Ascending aorta (tissue), 2 donors: ENCODE data around the gene CPED1. TPM values are rescaled to one million over a fixed set of nuclear protein-coding genes. Genes with fewer than 3 reads are reported as not detected.

ENCODE experiments used
- DNase-seq, 2 donors: peaks; one replicate each; pipeline ENCODE4 v3.0.0-alpha.2; 2019; ENCODE audit warnings: low spot score in 2 of 2
- H3K27ac ChIP-seq, 2 donors: fragments of 200-600 bp; sonication (generic); one replicate each; pipeline ENCODE4 v1.5.1; 2016 to 2017; ENCODE audit warnings: mild to moderate bottlenecking in 1 of 2
- H3K27me3 ChIP-seq: fragments of 200-600 bp; sonication (generic); one replicate; pipeline ENCODE4 v1.5.1; 2017
- H3K36me3 ChIP-seq, 2 donors: fragments of 200-600 bp; sonication (generic); one replicate each; pipeline ENCODE4 v1.5.1; 2016
- H3K4me1 ChIP-seq, 2 donors: fragments of 200-600 bp; sonication (generic); one replicate each; pipeline ENCODE4 v1.5.1; 2016 to 2017; ENCODE audit warnings: mild to moderate bottlenecking in 1 of 2
- H3K4me3 ChIP-seq, 2 donors: fragments of 200-600 bp; sonication (generic); one replicate each; pipeline ENCODE4 v1.5.1; 2016 to 2017; ENCODE audit warnings: mild to moderate bottlenecking in 1 of 2
- H3K9me3 ChIP-seq, 2 donors: fragments of 200-600 bp; sonication (generic); one replicate each; pipeline ENCODE4 v1.5.1; 2016
- intact Hi-C: fragments of 100-400 bp; cut with DNase I; formaldehyde crosslinking; loops from one replicate; pipeline ENCODE4 v1.15.1; 2023
- total RNA-seq: library from RNA; depleted of rRNA; stranded (reverse); fragments of >200 nt; gene quantifications from one replicate; pipeline ENCODE4 v1.1.0, GENCODE V29; 2016
- TF ChIP-seq, protein P1 (sequence below), 3 experiments: fragments of 200-600 bp in 2 of 3; fragments of 450-650 bp in 1 of 3; sonication (generic) in 2 of 3; IDR thresholded peaks; one replicate each; pipeline ENCODE4 v1.5.1; 2016 to 2019; ENCODE audit warnings: antibody characterized with exemption in 3 of 3, mild to moderate bottlenecking in 1 of 3, moderate library complexity in 1 of 3

Gene CPED1
- total RNA-seq, 1 donor from 2014 or later: 69.5 TPM

DNA sequence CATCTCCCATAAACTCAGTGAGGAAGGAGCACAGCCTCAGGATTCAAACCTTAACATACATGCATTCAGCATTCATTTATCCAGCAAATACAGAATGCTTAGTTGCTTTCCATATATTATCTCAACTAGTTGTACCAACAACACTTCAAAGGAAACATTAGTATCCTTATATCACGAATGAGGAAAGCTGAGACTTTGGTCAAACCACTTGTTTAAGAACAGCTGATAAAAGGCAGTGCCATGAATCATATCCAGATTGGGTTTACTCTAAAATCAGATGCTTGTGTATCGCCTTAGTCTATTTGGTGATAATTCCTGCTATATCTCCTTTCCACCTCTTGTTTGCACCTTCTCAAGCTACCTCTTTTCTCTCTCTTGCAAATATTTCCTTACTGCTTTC lies 1.9 kb upstream of the CPED1 start:
- intact Hi-C loops: loop anchor here (1.0 to 5.0 kb wide), 3 partner anchors 41 to 122 kb away; no protein-coding TSS in a partner anchor
- H3K27me3 ChIP-seq: no peaks in the 10 kb centered on the region
- no peak overlapping the region for H3K4me3 ChIP-seq
- no peaks in the 10 kb centered on the region for H3K36me3 ChIP-seq
- no peaks in the 10 kb centered on the region for H3K4me1 ChIP-seq
- no peak for DNase-seq
- TF ChIP-seq, protein P1, sequence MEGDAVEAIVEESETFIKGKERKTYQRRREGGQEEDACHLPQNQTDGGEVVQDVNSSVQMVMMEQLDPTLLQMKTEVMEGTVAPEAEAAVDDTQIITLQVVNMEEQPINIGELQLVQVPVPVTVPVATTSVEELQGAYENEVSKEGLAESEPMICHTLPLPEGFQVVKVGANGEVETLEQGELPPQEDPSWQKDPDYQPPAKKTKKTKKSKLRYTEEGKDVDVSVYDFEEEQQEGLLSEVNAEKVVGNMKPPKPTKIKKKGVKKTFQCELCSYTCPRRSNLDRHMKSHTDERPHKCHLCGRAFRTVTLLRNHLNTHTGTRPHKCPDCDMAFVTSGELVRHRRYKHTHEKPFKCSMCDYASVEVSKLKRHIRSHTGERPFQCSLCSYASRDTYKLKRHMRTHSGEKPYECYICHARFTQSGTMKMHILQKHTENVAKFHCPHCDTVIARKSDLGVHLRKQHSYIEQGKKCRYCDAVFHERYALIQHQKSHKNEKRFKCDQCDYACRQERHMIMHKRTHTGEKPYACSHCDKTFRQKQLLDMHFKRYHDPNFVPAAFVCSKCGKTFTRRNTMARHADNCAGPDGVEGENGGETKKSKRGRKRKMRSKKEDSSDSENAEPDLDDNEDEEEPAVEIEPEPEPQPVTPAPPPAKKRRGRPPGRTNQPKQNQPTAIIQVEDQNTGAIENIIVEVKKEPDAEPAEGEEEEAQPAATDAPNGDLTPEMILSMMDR (IDR thresholded peaks at IDR 0.05): no peak
- no peaks in the 10 kb centered on the region for H3K9me3 ChIP-seq
- H3K27ac ChIP-seq: no peak overlapping the region

GRCh38 chr7:120987280-120987679 lies 1.2 kb upstream of the CPED1 start:
- peak overlapping the region in 1 of 2 donors; percentile 34 for H3K27ac ChIP-seq
- H3K4me3 ChIP-seq: no peak overlapping the region
- H3K4me1 ChIP-seq: no peaks in the 10 kb centered on the region
- H3K9me3 ChIP-seq: no peaks in the 10 kb centered on the region
- TF ChIP-seq, protein P1 (IDR thresholded peaks at IDR 0.05): no peak
- H3K27me3 ChIP-seq: no peaks in the 10 kb centered on the region
- intact Hi-C loops: loop anchor here (1.0 to 5.0 kb wide), 3 partner anchors 40 to 121 kb away; no protein-coding TSS in a partner anchor
- DNase-seq: no peak
- no peaks in the 10 kb centered on the region for H3K36me3 ChIP-seq

- Histone ChIP-seq H3K27ac (peak overlapping the region; percentile 88 to 91), H3K4me1 (peaks cover 0 to 3% of the 10 kb centered on the region in 2 donors), H3K9me3 (no peaks in the 10 kb centered on the region), H3K36me3 (no peaks in the 10 kb centered on the region), H3K4me3 (peak overlapping the region; percentile 57 to 68), H3K27me3 (no peaks in the 10 kb centered on the region)
- TF ChIP-seq, protein P1 (IDR thresholded peaks at IDR 0.05): peak; percentile 87 to 94 (median 88)
- peak; percentile 76 to 96 for DNase-seq
- intact Hi-C loops: loop anchor here (1.0 to 5.0 kb wide), 3 partner anchors 39 to 120 kb away; no protein-coding TSS in a partner anchor
These were observed 574 bp upstream of the CPED1 start for GRCh38 chr7:120987683-120988590.

DNA sequence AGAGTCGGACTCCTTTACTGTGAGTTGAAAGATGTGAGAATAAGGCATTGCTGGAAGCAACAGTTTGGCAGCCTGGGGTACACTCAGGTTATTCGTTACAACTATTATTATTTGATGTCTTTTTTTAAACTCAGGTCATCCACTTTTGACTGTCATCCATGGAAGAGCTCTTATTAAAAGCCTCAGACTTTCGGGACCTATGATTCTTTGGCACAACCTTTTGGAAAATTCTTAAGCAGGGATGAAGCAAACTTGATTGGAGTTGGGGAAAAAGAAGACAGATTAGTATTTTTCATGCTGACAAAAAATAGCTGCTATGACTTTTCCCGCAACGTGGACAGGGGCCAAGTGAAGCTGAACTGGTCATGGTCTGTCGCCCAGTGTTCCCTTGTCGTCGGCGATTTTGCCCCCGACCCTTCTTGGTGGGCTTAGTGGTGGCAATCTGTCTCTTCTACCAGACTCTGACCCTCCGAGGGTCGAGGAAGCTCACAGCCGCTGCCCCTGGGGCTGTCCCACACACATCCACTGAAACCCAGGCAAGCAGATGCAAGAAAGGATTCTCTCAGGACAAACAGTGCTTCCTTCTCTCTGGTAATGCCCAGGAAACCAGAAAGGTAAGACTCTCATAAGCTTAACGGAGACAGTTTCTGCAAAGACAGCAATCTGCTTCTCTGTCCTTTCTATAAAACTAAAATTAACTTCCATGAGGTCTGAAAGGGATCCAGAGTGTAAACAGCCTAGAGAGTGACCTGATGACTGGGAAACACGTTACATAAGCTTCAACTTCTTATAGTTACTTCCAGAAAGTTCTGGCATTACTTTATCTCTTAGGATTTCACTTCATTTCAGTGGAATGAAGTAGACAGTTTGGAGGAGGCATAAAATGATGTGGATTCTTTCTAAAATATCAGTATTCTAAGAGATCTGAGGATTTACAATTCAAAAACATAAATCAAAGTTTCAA lies 1.0 kb downstream of the CPED1 start:
- intact Hi-C loops: loop anchor here (5.0 kb wide), 1 partner anchor 38 kb away; no protein-coding TSS in a partner anchor
- TF ChIP-seq, protein P1 (IDR thresholded peaks at IDR 0.05): no peak
- H3K4me1 ChIP-seq: peaks cover 3 to 7% of the 10 kb centered on the region in 2 donors
- no peaks in the 10 kb centered on the region for H3K36me3 ChIP-seq
- peak overlapping the region; percentile 57 to 68 for H3K4me3 ChIP-seq
- no peaks in the 10 kb centered on the region for H3K9me3 ChIP-seq
- peak in 1 of 2 donors; percentile 71 for DNase-seq
- H3K27ac ChIP-seq: peak overlapping the region; percentile 88 to 91
- no peaks in the 10 kb centered on the region for H3K27me3 ChIP-seq

DNA sequence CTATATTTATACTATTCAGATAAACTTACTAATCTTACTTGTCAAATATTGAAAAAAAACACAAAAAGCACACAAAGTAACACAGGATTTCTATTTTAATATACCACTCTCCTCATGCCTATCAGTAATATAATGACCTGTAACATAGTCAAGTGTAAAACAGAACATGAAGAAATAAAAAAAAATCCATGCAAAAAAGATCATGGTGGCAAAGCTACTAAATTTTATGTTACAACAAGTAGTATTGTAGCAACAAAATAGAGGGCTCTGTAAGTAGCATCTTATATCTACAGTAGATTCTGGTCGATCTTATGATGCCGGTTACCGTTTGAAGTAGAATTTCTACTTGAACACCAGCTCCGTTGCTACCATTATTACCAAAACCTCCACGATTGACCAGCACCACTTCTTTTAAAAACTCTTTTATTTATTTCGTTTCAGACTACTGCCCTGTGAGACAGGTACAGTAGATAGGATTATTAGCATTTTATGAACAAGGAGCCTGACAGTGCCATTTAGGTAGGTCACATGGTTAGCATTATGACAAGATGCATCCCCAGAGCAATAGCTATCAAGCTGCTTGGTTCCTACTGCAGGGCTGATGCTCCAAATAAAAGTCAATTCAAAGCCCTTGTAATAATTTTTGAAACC lies 2.1 kb downstream of the CPED1 start:
- no peaks in the 10 kb centered on the region for H3K36me3 ChIP-seq
- H3K27me3 ChIP-seq: no peaks in the 10 kb centered on the region
- peak overlapping the region; percentile 57 to 68 for H3K4me3 ChIP-seq
- no peaks in the 10 kb centered on the region for H3K9me3 ChIP-seq
- peak overlapping the region; percentile 88 to 91 for H3K27ac ChIP-seq
- H3K4me1 ChIP-seq: peaks cover 3 to 7% of the 10 kb centered on the region in 2 donors
- intact Hi-C loops: loop anchor here (1.0 kb wide), 1 partner anchor 91 kb away; no protein-coding TSS in a partner anchor
- DNase-seq: no peak
- TF ChIP-seq, protein P1 (IDR thresholded peaks at IDR 0.05): no peak
